GDM1 (cell line): ENCODE results near the gene USP40.

Experiments used
- DNase-seq: peaks from one replicate; lab custom pipeline; 2025; lab: John Stamatoyannopoulos, UW

The USP40 gene

DNA sequence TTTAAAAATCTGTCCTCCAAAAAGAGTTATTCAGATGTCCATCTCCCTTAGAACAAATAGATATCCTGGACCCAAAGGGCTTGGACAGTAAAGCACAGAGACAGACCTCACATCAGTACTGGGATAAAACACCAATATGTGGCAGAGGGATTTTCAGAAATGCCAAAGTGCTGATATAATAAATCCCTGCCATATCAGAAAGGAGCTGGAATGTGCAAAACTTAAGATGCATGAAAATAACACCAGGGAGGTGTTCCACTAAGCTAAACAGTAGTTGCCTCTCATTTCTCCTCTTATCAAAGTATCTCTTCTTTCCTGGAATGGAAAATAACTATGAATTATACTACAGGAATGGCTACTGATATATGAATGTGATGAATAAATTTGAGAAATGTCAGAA is 13.2 kb downstream of the USP40 start:
- no peak for DNase-seq

- DNase-seq, result no peak
These were observed 15.1 kb downstream of the USP40 start for GRCh38 chr2:233551491-233551890.

GRCh38 chr2:233546774-233547173 is 19.8 kb downstream of the USP40 start:
- no peak for DNase-seq

DNA sequence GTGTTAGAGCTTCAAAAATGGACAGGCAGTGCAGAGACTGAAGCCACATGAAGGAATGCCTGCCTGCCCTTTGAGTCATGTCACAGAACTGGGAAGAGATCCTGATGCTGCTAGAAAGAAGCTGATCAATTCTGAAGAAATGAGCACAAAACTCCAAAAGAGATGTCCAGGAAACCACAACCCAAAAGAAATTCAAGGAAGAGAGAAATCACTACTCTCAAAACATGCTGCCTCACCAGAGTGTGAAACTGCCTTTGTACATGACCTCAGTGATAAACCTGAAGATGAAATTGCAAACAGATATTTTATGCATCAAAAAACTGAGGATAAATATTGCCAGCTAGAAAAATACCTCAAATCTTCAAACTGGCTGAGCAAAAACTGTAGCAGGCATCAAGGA is 20.5 kb downstream of the USP40 start:
- no peak for DNase-seq

GRCh38 chr2:233544200-233544610 is 22.4 kb downstream of the USP40 start:
- DNase-seq, result no peak

DNA sequence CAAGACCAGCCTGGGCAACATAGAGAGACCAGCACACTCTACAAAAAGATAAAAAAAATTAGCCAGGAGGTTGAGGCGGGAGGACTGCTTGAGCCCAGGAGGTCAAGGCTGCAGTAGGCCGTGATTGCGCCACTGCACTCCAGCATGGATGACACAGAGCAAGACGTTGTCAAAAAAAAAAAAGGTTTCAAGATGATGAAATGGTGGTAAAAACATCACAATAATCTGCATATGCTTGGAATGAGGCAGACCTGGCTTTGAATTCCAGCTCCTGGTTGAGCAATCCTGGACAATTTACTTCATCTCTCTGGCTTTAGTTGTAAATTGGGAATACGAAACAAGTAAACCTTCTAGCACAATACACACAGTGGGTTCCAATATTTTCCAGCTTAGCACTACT is 24.1 kb downstream of the USP40 start:
- DNase-seq, result no peak

- no peak for DNase-seq
These were observed 27.8 kb downstream of the USP40 start for GRCh38 chr2:233538741-233539140.

- DNase-seq, result no peak
These were observed 31.3 kb downstream of the USP40 start for GRCh38 chr2:233535271-233535670.

- no peak for DNase-seq
These were observed 33.6 kb downstream of the USP40 start for GRCh38 chr2:233532971-233533370.

- no peak for DNase-seq
These were observed 34.6 kb downstream of the USP40 start for GRCh38 chr2:233531955-233532354.

- DNase-seq, result no peak
These were observed 36.2 kb downstream of the USP40 start for GRCh38 chr2:233530381-233530780.

DNA sequence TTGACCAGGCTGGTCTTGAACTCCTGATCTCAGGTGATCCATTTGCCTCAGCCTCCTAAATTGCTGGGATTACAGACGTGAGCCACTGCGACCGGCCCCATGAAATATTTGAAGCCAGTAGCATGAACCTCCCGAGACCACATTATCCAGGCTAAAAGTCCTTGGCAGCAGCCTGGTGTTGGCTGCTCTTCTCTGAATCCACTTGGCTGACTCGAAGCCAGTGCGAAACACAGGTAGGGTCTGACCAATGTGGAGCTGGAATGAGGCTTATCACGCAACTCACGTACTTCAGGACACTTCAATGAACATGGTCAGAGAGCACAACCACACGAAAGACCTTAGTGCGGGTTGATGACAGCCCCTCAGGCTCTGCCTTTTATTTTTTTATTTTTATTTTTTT is 38.4 kb downstream of the USP40 start:
- DNase-seq, result no peak

- DNase-seq, result no peak
These were observed 40.8 kb downstream of the USP40 start for GRCh38 chr2:233525791-233526190.

DNA sequence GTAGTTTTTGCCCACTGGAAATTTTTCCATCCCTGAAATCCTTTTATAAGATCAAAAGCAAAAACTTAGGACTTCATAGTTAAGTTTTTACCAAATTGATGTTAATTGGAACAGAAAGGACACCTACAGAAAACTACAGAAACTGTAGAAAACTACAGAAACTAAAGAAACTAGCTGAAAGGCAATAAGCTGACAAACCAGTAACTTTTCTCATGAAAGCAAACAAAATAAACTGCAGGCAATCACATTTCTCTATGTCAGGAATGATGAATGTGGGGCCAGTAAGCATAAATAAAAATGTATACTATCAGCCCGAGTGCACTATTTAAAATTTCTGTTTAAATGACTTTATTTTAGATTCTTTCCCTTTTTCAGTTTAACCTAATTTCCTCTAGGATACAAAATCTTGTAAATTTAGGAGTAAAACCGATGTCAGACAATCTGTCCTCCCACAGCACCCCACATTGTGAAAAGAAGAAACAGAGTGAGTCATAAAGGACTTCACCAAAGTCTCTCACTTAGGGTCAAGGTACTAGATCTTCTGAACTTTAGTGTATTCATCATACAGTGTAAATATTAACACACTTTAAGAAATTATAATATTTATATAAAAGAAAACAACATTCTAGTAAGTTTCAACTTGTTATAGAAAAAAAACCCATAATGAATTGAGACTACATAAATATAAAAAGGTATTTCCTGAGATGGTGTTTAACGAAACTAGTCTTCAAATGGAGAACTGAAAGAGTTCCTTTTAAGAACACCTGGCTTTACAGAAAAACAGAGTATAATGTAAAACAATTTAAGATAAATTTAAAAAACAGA is 46.6 kb downstream of the USP40 start:
- DNase-seq, result no peak

- no peak for DNase-seq
These were observed 52.5 kb downstream of the USP40 start for GRCh38 chr2:233513953-233514655.

- DNase-seq, result no peak
These were observed 62.5 kb downstream of the USP40 start for GRCh38 chr2:233503947-233504637.

GRCh38 chr2:233503481-233503880 is 63.1 kb downstream of the USP40 start:
- no peak for DNase-seq

GRCh38 chr2:233501198-233502076 is 65.1 kb downstream of the USP40 start:
- no peak for DNase-seq

DNA sequence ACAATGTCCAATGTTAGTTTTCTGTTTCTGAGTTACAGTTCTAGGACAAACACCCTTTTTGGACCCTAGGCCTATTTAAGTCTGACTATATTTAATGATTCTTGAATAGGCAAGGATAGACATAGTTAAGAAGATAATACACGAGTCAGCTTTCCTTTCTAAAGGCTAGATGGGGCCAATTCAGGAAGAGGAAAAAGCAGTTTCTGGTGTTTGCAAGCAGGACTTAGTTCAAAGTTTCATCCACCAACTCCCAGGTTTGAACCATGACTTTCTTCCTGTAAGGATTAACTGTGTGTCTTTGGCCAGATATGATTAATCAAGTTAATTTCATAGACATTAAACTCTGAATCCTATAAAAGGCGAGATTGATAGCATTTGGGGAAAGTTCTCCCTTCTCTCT is 66.7 kb downstream of the USP40 start:
- no peak for DNase-seq

DNA sequence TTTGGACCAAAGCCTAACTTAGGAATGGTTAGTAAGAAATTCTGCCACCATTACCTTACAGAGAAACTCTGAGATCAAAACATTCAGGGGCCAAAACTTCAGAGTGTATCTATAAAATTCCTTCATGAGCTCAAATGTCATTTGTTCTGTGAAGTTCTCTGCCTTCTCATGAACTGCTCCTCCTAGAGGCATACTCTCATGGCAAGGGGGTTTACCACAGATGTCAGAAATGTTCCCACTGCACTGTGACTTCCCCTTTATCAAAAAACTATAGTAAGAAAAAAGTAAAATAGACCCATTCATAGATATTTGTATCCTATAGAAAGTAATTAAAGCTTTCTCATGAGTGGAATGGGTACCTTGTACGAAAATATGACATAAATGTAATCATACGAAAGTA is 68.5 kb downstream of the USP40 start:
- DNase-seq, result peak; percentile 3

DNA sequence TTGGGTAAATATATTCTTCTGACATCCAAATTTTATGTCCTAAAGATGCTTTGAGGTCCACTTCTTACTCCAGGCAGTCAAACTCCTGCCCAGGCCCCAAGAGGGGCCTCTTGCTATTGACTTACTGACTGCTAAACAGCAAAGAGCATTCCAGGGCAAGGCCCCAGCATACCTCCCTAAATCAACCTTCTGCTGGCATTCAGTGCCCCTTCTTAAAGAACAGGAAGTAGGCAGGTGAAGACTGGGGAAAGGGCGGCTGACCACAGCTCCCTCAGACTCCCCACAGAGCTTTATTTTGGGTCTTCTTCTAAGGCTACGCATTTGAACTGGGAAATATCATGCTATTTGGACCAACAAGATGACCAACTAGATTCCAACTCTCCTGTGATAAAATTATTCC is 68.9 kb downstream of the USP40 start:
- no peak for DNase-seq
